Type B pancreatic cell (in vitro differentiated cells): Measurements from ENCODE around the gene TSNAXIP1. TPM values are rescaled to one million over a fixed set of nuclear protein-coding genes. Genes with fewer than 3 reads are reported as not detected.

Source experiments
- DNase-seq: peaks from one replicate; pipeline ENCODE4 v3.0.0; 2021; ENCODE audit warnings: mixed read lengths; ENCODE audit not compliant: unreplicated experiment; ENCODE audit errors: extremely low spot score
- H3K27ac Mint-ChIP-seq: 2 replicates; pipeline ENCODE4 v1.8.0; 2021; ENCODE audit warnings: mild to moderate bottlenecking, mixed read lengths
- H3K27me3 Mint-ChIP-seq: 2 replicates; pipeline ENCODE4 v1.8.0; 2021; ENCODE audit warnings: mixed read lengths
- H3K36me3 Mint-ChIP-seq: 2 replicates; pipeline ENCODE4 v1.8.0; 2021; ENCODE audit warnings: mixed read lengths
- H3K4me1 Mint-ChIP-seq: one replicate; pipeline ENCODE4 v1.8.0; 2021; ENCODE audit warnings: mixed read lengths; ENCODE audit not compliant: unreplicated experiment
- H3K4me3 Mint-ChIP-seq: 2 replicates; pipeline ENCODE4 v1.8.0; 2021; ENCODE audit warnings: mild to moderate bottlenecking, mixed read lengths
- H3K9me3 Mint-ChIP-seq: 2 replicates; pipeline ENCODE4 v1.8.0; 2021; ENCODE audit warnings: mixed read lengths
- CTCF ChIP-seq: fragments of 200-600 bp; sonication (generic); conservative IDR thresholded peaks from 2 replicates; pipeline ENCODE4 v1.5.0; 2021; ENCODE audit warnings: antibody characterized with exemption, mild to moderate bottlenecking
- total RNA-seq: library from RNA; stranded (reverse); gene quantifications from 2 replicates; pipeline ENCODE4 v1.2.1, GENCODE V29; 2021; ENCODE audit warnings: low replicate concordance

TSNAXIP1 gene
- total RNA-seq, 1 donor from 2014 or later = 7.2 TPM

GRCh38 chr16:67837811-67838210, 31.1 kb downstream of the TSNAXIP1 start:
- Mint-ChIP-seq H3K4me1 (peaks cover 9% of the 10 kb centered on the region), H3K4me3 (peak overlapping the region; percentile 13), H3K27ac (no peak overlapping the region), H3K27me3 (no peaks in the 10 kb centered on the region), H3K9me3 (no peaks in the 10 kb centered on the region), H3K36me3 (no peaks in the 10 kb centered on the region)
- TF ChIP-seq CTCF = no peak
- DNase-seq = no peak

DNA sequence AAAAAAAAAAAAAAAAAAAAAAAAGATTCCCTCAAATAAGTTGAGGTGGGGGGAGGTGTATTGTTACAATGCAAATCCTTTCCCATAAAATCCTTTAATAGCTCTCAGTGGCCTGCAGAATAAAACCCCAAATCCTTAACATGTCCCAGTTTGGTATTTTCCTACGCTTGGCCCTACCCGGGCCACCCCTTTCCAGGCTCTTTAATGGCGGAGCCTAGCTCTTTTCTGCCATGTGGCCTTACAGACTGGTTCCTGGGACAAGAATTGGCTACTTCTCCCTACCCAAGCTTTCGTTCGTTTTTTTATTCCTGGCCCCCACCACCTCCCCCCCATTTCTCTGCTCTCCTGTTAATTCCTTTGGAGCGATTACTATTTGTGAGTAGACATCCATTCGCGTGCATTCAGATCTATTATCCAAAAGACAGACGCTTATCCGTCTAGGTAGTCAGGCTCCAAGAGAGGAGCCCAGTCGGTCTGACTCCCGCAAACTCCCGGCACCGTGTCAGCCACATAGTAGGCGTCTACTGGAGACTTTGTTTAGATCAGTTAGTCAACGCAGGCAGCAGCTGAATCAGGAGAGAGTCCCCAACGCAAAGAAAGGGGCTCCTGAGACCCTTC, 34.6 kb downstream of the TSNAXIP1 start:
- H3K27me3 Mint-ChIP-seq = no peaks in the 10 kb centered on the region
- TF ChIP-seq CTCF = no peak
- peak overlapping the region; percentile 96 for H3K4me3 Mint-ChIP-seq
- H3K9me3 Mint-ChIP-seq = no peaks in the 10 kb centered on the region
- H3K27ac Mint-ChIP-seq = peak overlapping the region; percentile 98
- H3K36me3 Mint-ChIP-seq = no peaks in the 10 kb centered on the region
- no peak for DNase-seq
- H3K4me1 Mint-ChIP-seq = peaks cover 31% of the 10 kb centered on the region

GRCh38 chr16:67841816-67842508, 35.3 kb downstream of the TSNAXIP1 start, which contains the start of gene THAP11:
Gene THAP11 (plus strand): TSS chr16:67842320. CDS start chr16:67842555, 235 bp downstream.
- TF ChIP-seq CTCF = peak; percentile 82
- peak within 1 kb of the TSS; percentile 98 for H3K27ac Mint-ChIP-seq
- peak within 1 kb of the TSS; percentile 96 for H3K4me3 Mint-ChIP-seq
- peaks cover 31% of the 10 kb centered on the region for H3K4me1 Mint-ChIP-seq
- DNase-seq = peak; percentile 97
- H3K9me3 Mint-ChIP-seq = no peaks in the 10 kb centered on the region
- H3K36me3 Mint-ChIP-seq = no peaks in the 10 kb centered on the region
- no peaks in the 10 kb centered on the region for H3K27me3 Mint-ChIP-seq

- peak; percentile 57 for TF ChIP-seq CTCF
- Mint-ChIP-seq H3K9me3 (no peaks in the 10 kb centered on the region), H3K27ac (peak overlapping the region; percentile 93), H3K27me3 (no peaks in the 10 kb centered on the region), H3K4me3 (peak overlapping the region; percentile 92), H3K4me1 (peaks cover 34% of the 10 kb centered on the region), H3K36me3 (no peaks in the 10 kb centered on the region)
- peak; percentile 73 for DNase-seq
Observed at GRCh38 chr16:67842509-67843342, 36.0 kb downstream of the TSNAXIP1 start.

DNA sequence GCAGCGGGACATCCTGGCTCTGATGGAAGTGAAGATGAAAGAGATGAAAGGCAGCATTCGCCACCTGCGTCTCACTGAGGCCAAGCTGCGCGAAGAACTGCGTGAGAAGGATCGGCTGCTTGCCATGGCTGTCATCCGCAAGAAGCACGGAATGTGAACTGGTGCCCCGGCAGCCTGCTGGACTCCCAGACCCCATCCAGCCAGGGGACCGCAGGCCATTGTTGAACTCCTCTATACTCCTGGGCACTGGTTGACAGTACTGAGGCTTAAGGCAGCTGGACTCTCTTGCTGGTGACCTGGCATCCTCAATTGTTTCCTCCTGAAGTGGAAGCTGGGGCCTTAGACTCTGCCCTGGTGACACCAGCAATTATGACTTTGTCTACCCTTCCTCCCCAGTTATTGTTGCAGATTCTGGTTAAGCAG, 36.7 kb downstream of the TSNAXIP1 start:
- H3K36me3 Mint-ChIP-seq = no peaks in the 10 kb centered on the region
- no peaks in the 10 kb centered on the region for H3K27me3 Mint-ChIP-seq
- H3K9me3 Mint-ChIP-seq = no peaks in the 10 kb centered on the region
- no peak for DNase-seq
- peak overlapping the region; percentile 92 for H3K4me3 Mint-ChIP-seq
- peak; percentile 2 for TF ChIP-seq CTCF
- H3K4me1 Mint-ChIP-seq = peaks cover 38% of the 10 kb centered on the region
- peak overlapping the region; percentile 93 for H3K27ac Mint-ChIP-seq
